BLaER1 treated with 17β-estradiol and CSF1 and Interleukin-3, amounts not matched to agents 10 nM and 100 nM (cell line): ENCODE data around the gene CYTH3.
A peak's percentile ranks its signal among the peaks of the same experiment; 100 is the strongest.

Source experiments
- H3K27ac ChIP-seq, 11 experiments: shearing (Covaris generic); formaldehyde crosslinking; 2 replicates each; pipeline ENCODE4 v1.8.1; 2022
- H3K27me3 ChIP-seq, 11 experiments: shearing (Covaris generic); formaldehyde crosslinking; 2 replicates each; pipeline ENCODE4 v1.8.1; 2022
- H3K36me3 ChIP-seq, 11 experiments: shearing (Covaris generic); formaldehyde crosslinking; 2 replicates each; pipeline ENCODE4 v1.8.1; 2022
- H3K4me1 ChIP-seq, 10 experiments: shearing (Covaris generic); formaldehyde crosslinking; 2 replicates each; pipeline ENCODE4 v1.8.1; 2022
- H3K4me2 ChIP-seq, 11 experiments: shearing (Covaris generic); formaldehyde crosslinking; 2 replicates each; pipeline ENCODE4 v1.8.1; 2022
- H3K4me3 ChIP-seq, 10 experiments: shearing (Covaris generic); formaldehyde crosslinking; 2 replicates each; pipeline ENCODE4 v1.8.1; 2022
- H3K9ac ChIP-seq, 11 experiments: shearing (Covaris generic); formaldehyde crosslinking; 2 replicates each; pipeline ENCODE4 v1.8.1; 2022
- H3K9me3 ChIP-seq, 11 experiments: shearing (Covaris generic); formaldehyde crosslinking; replicated peaks in 1 of 11; 2 replicates each; pipeline ENCODE4 v1.8.1; 2022
- H4K20me1 ChIP-seq, 11 experiments: shearing (Covaris generic); formaldehyde crosslinking; 2 replicates each; pipeline ENCODE4 v1.8.1; 2022
- Cebpa-rat ChIP-seq, 11 experiments: shearing (Covaris generic); IDR thresholded peaks; 2 replicates each; pipeline ENCODE4 v1.8.1; 2022

The CYTH3 gene

GRCh38 chr7:6180344-6180725 is 92.1 kb downstream of the CYTH3 start:
- peak overlapping the region in 3 of 11 experiments; percentile 14 to 27 (median 15); a peak in 4 of 22 replicates for H3K9ac ChIP-seq
- peaks cover 0 to 11% (median 0%) of the 10 kb centered on the region in 11 experiments; a peak in 1 of 22 replicates for H3K9me3 ChIP-seq
- H3K27ac ChIP-seq, result peak overlapping the region in 9 of 11 experiments; percentile 20 to 89 (median 59); a peak in 17 of 22 replicates
- H3K27me3 ChIP-seq, result no peaks in the 10 kb centered on the region
- peak overlapping the region; percentile 58 to 78 (median 64); a peak in 20 of 22 replicates for H3K4me2 ChIP-seq
- no peaks in the 10 kb centered on the region for H4K20me1 ChIP-seq
- peaks cover 64 to 84% (median 77%) of the 10 kb centered on the region in 10 experiments for H3K4me1 ChIP-seq
- H3K4me3 ChIP-seq, result no peak overlapping the region
- TF ChIP-seq Cebpa-rat (IDR thresholded peaks at IDR 0.05), result no peak
- peaks cover 10 to 29% (median 17%) of the 10 kb centered on the region in 11 experiments for H3K36me3 ChIP-seq

DNA sequence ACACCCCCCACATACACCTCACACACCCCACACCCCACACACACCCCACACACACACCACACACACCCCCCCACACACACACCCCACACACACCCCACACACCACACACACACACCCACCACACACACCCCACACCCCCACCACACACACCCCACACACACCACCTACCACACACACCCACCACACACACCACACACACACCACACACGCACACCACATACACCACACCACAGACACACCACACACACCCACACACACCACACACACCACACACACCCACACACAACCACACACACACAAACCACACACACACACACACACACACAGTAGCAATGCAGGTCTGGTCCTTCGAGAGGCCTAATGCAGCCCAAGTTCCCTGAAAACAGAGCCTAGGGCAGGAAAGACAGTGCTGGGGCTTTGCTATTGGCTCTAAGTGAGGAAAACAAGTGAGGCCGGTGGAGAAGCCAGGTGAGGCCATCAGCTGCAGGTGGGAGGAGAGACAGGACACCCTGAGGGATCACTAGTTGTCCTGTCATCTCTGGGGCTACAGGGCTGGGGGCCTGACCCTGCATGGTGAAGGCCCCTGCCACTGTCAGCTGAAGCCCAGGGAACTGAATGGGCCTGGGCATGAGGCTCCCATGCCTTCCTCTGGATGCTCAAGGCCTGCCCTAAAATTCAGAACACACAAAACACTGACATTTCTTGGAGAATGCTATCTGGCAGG is 92.6 kb downstream of the CYTH3 start:
- H3K36me3 ChIP-seq, result peaks cover 10 to 28% (median 17%) of the 10 kb centered on the region in 11 experiments
- no peak for TF ChIP-seq Cebpa-rat (IDR thresholded peaks at IDR 0.05)
- H3K27ac ChIP-seq, result peak overlapping the region in 9 of 11 experiments; percentile 20 to 89 (median 59); a peak in 17 of 22 replicates
- peaks cover 69 to 89% (median 83%) of the 10 kb centered on the region in 10 experiments for H3K4me1 ChIP-seq
- no peaks in the 10 kb centered on the region for H4K20me1 ChIP-seq
- peak overlapping the region; percentile 58 to 78 (median 64); a peak in 18 of 22 replicates for H3K4me2 ChIP-seq
- H3K9me3 ChIP-seq, result peaks cover 0 to 11% (median 0%) of the 10 kb centered on the region in 11 experiments; a peak in 1 of 22 replicates
- no peaks in the 10 kb centered on the region for H3K27me3 ChIP-seq
- H3K4me3 ChIP-seq, result no peak overlapping the region
- H3K9ac ChIP-seq, result peak overlapping the region in 3 of 11 experiments; percentile 14 to 27 (median 15); a peak in 4 of 22 replicates

DNA sequence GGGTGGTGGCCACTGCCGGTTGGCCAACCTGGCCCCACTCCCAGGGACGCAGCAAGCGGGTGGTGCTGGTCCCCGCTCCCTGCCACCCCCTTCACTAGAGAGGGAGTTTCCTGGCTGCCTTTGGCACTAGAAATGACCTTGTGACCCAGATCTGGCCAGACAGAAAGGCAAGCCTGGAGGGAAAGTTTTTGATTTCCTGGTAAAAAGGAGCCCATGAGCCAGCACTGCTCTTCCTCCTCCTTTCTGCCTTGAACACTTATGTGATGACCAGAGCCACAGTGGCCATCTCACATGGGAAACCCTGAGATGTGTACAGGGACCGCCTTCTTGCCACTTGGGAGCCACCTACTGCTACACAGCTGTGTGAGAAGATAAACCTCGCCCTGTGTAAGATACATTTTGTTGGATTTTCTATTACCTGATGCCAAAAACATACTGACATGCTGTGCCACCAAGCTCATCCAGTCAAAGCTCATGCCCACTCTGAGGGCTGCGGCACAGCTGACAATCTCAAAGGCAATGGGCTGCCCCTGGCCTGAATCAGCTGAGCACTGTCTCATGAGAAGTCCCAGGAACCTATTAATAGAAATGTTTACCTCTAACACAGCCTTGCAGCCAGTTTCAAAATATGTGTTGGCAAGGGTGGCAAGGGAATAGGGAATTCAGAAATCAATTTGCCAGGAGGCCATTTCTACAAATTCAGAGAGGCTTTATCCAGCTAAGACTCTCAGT is 94.0 kb downstream of the CYTH3 start:
- H3K4me3 ChIP-seq, result no peak overlapping the region
- peaks cover 10 to 23% (median 19%) of the 10 kb centered on the region in 11 experiments for H3K36me3 ChIP-seq
- peaks cover 74 to 100% (median 94%) of the 10 kb centered on the region in 10 experiments for H3K4me1 ChIP-seq
- no peaks in the 10 kb centered on the region for H3K27me3 ChIP-seq
- H3K9ac ChIP-seq, result peak overlapping the region in 6 of 11 experiments; percentile 1 to 36 (median 20); a peak in 6 of 22 replicates
- peak overlapping the region in 10 of 11 experiments; percentile 10 to 89 (median 32); a peak in 15 of 22 replicates for H3K4me2 ChIP-seq
- no peaks in the 10 kb centered on the region for H4K20me1 ChIP-seq
- H3K27ac ChIP-seq, result peak overlapping the region; percentile 20 to 89 (median 74); a peak in 20 of 22 replicates
- TF ChIP-seq Cebpa-rat (IDR thresholded peaks at IDR 0.05), result no peak
- H3K9me3 ChIP-seq, result peaks cover 0 to 16% (median 0%) of the 10 kb centered on the region in 11 experiments; a peak in 2 of 22 replicates

DNA sequence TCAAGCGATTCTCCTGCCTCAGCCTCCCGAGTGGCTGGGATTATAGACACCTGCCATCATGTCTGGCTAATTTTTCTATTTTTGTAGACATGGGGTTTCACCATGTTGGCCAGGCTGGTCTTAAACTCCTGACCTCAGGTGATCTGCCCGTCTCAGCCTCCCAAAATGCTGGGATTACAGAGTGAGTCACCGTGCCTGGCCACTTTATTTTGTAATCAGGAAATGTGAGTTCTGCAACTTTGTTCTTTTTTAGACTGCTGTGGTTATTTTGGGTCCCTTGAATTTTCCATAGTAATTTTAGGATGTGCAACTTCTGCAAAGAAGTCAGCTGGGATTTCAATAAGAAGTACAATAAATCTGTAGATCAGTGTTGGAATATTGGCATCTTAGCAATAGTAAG is 96.8 kb downstream of the CYTH3 start:
- Histone ChIP-seq H3K9ac (peak overlapping the region in 9 of 11 experiments; percentile 2 to 62 (median 53); a peak in 13 of 22 replicates), H3K27me3 (no peaks in the 10 kb centered on the region), H3K4me1 (peaks cover 74 to 100% (median 95%) of the 10 kb centered on the region in 10 experiments), H3K4me3 (peak overlapping the region in 2 of 10 experiments; percentile 3 to 19; a peak in 2 of 20 replicates), H3K36me3 (peaks cover 14 to 32% (median 23%) of the 10 kb centered on the region in 11 experiments), H3K27ac (peak overlapping the region; percentile 65 to 89 (median 84); a peak in 21 of 22 replicates), H3K9me3 (peaks cover 0 to 16% (median 0%) of the 10 kb centered on the region in 11 experiments; a peak in 2 of 22 replicates), H3K4me2 (peak overlapping the region; percentile 28 to 89 (median 74)), H4K20me1 (no peaks in the 10 kb centered on the region; a peak in 1 of 22 replicates)
- TF ChIP-seq Cebpa-rat (IDR thresholded peaks at IDR 0.05), result peak; percentile 33 to 94 (median 79); a peak in 19 of 22 replicates

DNA sequence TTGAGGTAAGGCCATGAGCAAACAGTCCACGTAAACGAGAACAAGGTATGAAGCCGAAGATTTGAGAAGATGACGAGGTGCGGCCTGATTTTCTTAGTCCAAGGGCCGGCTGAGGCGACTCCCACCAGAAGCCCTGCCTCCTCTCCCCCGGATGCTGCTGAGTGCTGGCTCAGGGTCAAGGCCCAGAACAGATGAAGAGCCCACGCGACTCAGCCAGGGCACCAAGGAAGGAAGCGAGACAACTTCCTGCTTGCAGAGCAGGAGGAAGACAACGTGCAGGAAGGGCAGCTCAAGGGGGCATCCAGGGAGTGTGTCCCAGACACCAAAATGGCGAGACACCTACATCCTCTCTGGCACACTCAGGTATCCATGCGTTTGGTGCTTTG is 99.5 kb downstream of the CYTH3 start:
- Histone ChIP-seq H3K4me2 (peak overlapping the region; percentile 84 to 98 (median 89)), H3K4me1 (peaks cover 82 to 100% (median 98%) of the 10 kb centered on the region in 10 experiments), H3K36me3 (peaks cover 26 to 44% (median 32%) of the 10 kb centered on the region in 11 experiments), H3K27me3 (no peaks in the 10 kb centered on the region), H3K4me3 (peak overlapping the region in 8 of 10 experiments; percentile 28 to 66 (median 49); a peak in 12 of 20 replicates), H3K27ac (peak overlapping the region in 9 of 11 experiments; percentile 42 to 89 (median 85); a peak in 18 of 22 replicates), H4K20me1 (peaks cover 0 to 6% (median 0%) of the 10 kb centered on the region in 11 experiments; a peak in 4 of 22 replicates), H3K9me3 (peaks cover 0 to 16% (median 0%) of the 10 kb centered on the region in 11 experiments; a peak in 2 of 22 replicates), H3K9ac (peak overlapping the region in 9 of 11 experiments; percentile 47 to 72 (median 61); a peak in 12 of 22 replicates)
- TF ChIP-seq Cebpa-rat (IDR thresholded peaks at IDR 0.05), result no peak

- Histone ChIP-seq H3K4me3 (peak overlapping the region in 9 of 10 experiments; percentile 17 to 66 (median 49); a peak in 16 of 20 replicates), H3K4me1 (peaks cover 88 to 100% (median 99%) of the 10 kb centered on the region in 10 experiments), H3K4me2 (peak overlapping the region; percentile 84 to 98 (median 89)), H3K9me3 (peaks cover 0 to 13% (median 0%) of the 10 kb centered on the region in 11 experiments; a peak in 2 of 22 replicates), H3K27ac (peak overlapping the region in 10 of 11 experiments; percentile 28 to 89 (median 84); a peak in 19 of 22 replicates), H3K36me3 (peaks cover 21 to 39% (median 29%) of the 10 kb centered on the region in 11 experiments), H4K20me1 (peaks cover 0 to 11% (median 0%) of the 10 kb centered on the region in 11 experiments; a peak in 6 of 22 replicates), H3K27me3 (no peaks in the 10 kb centered on the region), H3K9ac (peak overlapping the region; percentile 42 to 72 (median 61); a peak in 21 of 22 replicates)
- TF ChIP-seq Cebpa-rat (IDR thresholded peaks at IDR 0.05), result no peak
Observed at GRCh38 chr7:6172224-6172909, 100.1 kb downstream of the CYTH3 start.

DNA sequence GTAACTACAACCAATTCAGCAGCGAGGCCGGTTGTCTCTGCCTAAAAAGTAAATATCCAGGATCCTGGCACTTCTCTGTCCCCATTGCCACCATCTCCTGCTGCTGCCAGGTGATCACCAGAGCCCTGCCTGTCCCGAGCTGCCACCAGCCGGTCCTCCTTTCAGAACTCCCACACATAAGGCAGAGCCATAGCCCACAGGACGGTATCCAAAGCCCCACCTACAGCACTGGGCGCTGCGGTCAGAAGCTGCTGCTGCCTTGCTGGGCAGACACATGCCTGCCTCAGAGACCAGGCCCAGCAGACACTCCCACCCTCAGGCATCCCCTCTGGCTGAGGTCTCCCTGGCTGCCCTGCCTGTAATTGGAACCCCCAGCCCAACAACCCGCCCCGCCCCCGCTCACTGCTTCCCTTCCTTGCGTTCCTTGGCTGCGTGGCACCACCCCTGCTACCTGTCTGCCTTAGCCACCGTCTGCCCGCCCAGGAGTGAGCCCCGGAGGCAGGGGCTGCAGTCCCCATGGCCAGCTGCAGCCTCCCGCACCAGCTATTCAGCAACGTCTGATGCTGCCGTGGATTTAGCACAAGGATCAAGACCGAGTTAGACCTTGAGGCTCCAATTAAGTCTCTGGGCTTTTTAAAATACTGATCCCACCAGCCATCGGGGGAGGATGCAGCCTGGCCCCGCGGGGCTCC is 100.7 kb downstream of the CYTH3 start:
- no peaks in the 10 kb centered on the region for H3K27me3 ChIP-seq
- peaks cover 0 to 18% (median 0%) of the 10 kb centered on the region in 11 experiments; a peak in 7 of 22 replicates for H4K20me1 ChIP-seq
- peaks cover 0 to 6% (median 0%) of the 10 kb centered on the region in 11 experiments; a peak in 2 of 22 replicates for H3K9me3 ChIP-seq
- peaks cover 14 to 32% (median 22%) of the 10 kb centered on the region in 11 experiments; a peak in 21 of 22 replicates for H3K36me3 ChIP-seq
- TF ChIP-seq Cebpa-rat (IDR thresholded peaks at IDR 0.05), result no peak
- peak overlapping the region; percentile 84 to 98 (median 89) for H3K4me2 ChIP-seq
- peak overlapping the region; percentile 42 to 72 (median 61); a peak in 21 of 22 replicates for H3K9ac ChIP-seq
- H3K4me1 ChIP-seq, result peaks cover 93 to 100% (median 99%) of the 10 kb centered on the region in 10 experiments
- peak overlapping the region in 9 of 10 experiments; percentile 17 to 66 (median 49); a peak in 15 of 20 replicates for H3K4me3 ChIP-seq
- H3K27ac ChIP-seq, result peak overlapping the region in 10 of 11 experiments; percentile 28 to 89 (median 84); a peak in 19 of 22 replicates
